ENCODE results near the gene VSIG10. TPM values are rescaled to one million over a fixed set of nuclear protein-coding genes. Genes with fewer than 3 reads are reported as not detected.

The VSIG10 gene
- total and polyA plus RNA-seq, 2 of the 4 experiments (the other 2 are of a cell fraction), result 5.9 to 10.0 TPM

DNA sequence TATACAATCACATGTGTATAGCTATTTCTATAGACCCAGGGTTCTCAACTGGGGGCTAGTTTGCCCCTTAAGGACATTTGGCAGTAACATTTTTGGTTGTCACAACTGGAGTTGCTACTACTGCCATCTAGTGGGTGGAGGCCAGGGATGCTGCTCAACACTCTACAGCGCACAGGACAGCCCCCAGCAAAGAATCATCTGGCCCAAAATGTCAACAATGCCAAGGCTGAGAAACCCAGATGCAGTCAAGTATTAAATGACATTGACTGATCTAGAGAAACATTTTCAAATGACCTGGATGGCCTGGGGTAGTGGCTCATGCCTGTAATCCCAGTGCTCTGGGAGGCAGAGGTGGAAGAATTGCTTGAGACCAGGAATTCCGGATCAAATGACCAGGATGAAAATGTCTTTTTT is 48.7 kb downstream of the VSIG10 start:
- intact Hi-C loops (cut with micrococcal nuclease), result no loop called here
- Histone ChIP-seq H3K4ac (ENCODE audit: low read depth, low read length) (peak overlapping the region; percentile 19), H2AK5ac (ENCODE audit: low read depth, low read length) (peak overlapping the region; percentile 27; the same call in 1 of the 2 replicates), H2BK20ac (ENCODE audit: low read depth, low read length) (no peak overlapping the region), H3K56ac (ENCODE audit: extremely low read depth, insufficient read depth, low read length) (no peak overlapping the region), H3K23ac (ENCODE audit: low read depth, low read length) (no peak overlapping the region), H3K9ac (ENCODE audit: low read depth, low read length) (no peak overlapping the region), H3K18ac (ENCODE audit: low read depth, low read length) (no peak overlapping the region), H4K5ac (ENCODE audit: low read depth, low read length) (no peak overlapping the region), H3K27me3 (ENCODE audit: control insufficient read depth, insufficient read depth, low read length) (no peaks in the 10 kb centered on the region), H2BK120ac (ENCODE audit: low read depth, low read length) (no peak overlapping the region), H2BK15ac (ENCODE audit: low read depth, low read length) (no peak overlapping the region), H4K91ac (ENCODE audit: insufficient read depth, low read depth, low read length) (no peak overlapping the region), H2AK9ac (replicated peaks; ENCODE audit: low read depth, low read length, poor library complexity) (no peak overlapping the region), H2BK5ac (ENCODE audit: low read depth, low read length, poor library complexity, severe bottlenecking) (peak overlapping the region; percentile 31), H3K36me3 (ENCODE audit: control insufficient read depth, insufficient read depth, low read length) (peaks cover 11% of the 10 kb centered on the region), H3K79me1 (ENCODE audit: low read depth in 1 of 2, low read length in 2 of 2) (peaks cover 20 to 71% of the 10 kb centered on the region in 2 experiments), H2AFZ (replicated peaks; ENCODE audit: low read length, poor library complexity) (no peak overlapping the region), H3K4me2 (ENCODE audit: low read depth, low read length) (no peak overlapping the region), H3K14ac (replicated peaks; ENCODE audit: low read depth, low read length) (no peak overlapping the region), H3K4me3 (ENCODE audit: insufficient read depth, low read depth, low read length) (no peak overlapping the region), H4K8ac (ENCODE audit: low read depth in 2 of 2, low read length in 2 of 2) (no peak overlapping the region), H3K4me1 (ENCODE audit: control insufficient read depth, insufficient read depth, low read length) (peaks cover 16% of the 10 kb centered on the region), H3K9me1 (ENCODE audit: insufficient read depth, low read length) (peaks cover 25% of the 10 kb centered on the region), H4K20me1 (ENCODE audit: insufficient read depth, low read length) (peaks cover 30% of the 10 kb centered on the region), H3K9me3 (ENCODE audit: control insufficient read depth, insufficient read depth, low read length) (no peaks in the 10 kb centered on the region), H3K27ac (ENCODE audit: insufficient read depth, low read length) (no peak overlapping the region; the same call in 1 of the 2 replicates)
- DNase-seq, result peak; percentile 22
- ChIA-PET CTCF (interaction anchor here (0.6 to 0.8 kb wide), 3 partner anchors 9 to 23 kb away, joined by 3 to 4 read pairs (median 3); no protein-coding TSS in a partner anchor), POLR2A (ENCODE audit: unreplicated experiment) (no interaction called here)
- no TSS peak for BruUV-seq (replicated peaks)
- in situ Hi-C loops (cut with MboI; ENCODE audit: low sequenced_read_pairs), result no loop called here
- dilution Hi-C loops (cut with HindIII; ENCODE audit: low sequenced_read_pairs, unreplicated experiment), result no loop called here
- TF ChIP-seq, protein P1, sequence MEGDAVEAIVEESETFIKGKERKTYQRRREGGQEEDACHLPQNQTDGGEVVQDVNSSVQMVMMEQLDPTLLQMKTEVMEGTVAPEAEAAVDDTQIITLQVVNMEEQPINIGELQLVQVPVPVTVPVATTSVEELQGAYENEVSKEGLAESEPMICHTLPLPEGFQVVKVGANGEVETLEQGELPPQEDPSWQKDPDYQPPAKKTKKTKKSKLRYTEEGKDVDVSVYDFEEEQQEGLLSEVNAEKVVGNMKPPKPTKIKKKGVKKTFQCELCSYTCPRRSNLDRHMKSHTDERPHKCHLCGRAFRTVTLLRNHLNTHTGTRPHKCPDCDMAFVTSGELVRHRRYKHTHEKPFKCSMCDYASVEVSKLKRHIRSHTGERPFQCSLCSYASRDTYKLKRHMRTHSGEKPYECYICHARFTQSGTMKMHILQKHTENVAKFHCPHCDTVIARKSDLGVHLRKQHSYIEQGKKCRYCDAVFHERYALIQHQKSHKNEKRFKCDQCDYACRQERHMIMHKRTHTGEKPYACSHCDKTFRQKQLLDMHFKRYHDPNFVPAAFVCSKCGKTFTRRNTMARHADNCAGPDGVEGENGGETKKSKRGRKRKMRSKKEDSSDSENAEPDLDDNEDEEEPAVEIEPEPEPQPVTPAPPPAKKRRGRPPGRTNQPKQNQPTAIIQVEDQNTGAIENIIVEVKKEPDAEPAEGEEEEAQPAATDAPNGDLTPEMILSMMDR (conservative IDR thresholded peaks at IDR 0.05; ENCODE audit: low read depth, low read length), result peak; percentile 46
- no peak for TF ChIP-seq MXI1 (IDR thresholded peaks at IDR 0.05; ENCODE audit: borderline replicate concordance, low read depth, low read length)
- ATAC-seq (ENCODE audit: low read depth), result no peak
- no CpG with 5 or more reads among the region's 2 CpGs for WGBS, 2 experiments (ENCODE audit: extremely low coverage in 2 of 2, insufficient read length in 1 of 2)

All from IMR-90 (cell line).